ENCODE data around the gene RUFY1. TPM values are rescaled to one million over a fixed set of nuclear protein-coding genes. Genes with fewer than 3 reads are reported as not detected.
"Not testable (repeated sequence)": the region's sequence is repeated elsewhere in the genome, so short reads cannot be mapped to it uniquely, and the experiment has no call there.

The RUFY1 gene
- total RNA-seq, 1 donor from 2014 or later = 56.7 TPM

GRCh38 chr5:179519416-179520070 is 30.8 kb upstream of the RUFY1 start:
- intact Hi-C loops (cut with DNase I); H3K36me3 ChIP-seq; DNase-seq; H3K27ac ChIP-seq; H3K4me3 ChIP-seq; ATAC-seq; H3K27me3 ChIP-seq; H3K9me3 ChIP-seq; H3K4me1 ChIP-seq: not testable (repeated sequence)
- peak; percentile 5 for TF ChIP-seq CTCF (IDR thresholded peaks at IDR 0.05)

GRCh38 chr5:179522107-179522506 is 28.2 kb upstream of the RUFY1 start:
- intact Hi-C loops (cut with DNase I); H3K4me1 ChIP-seq; H3K27me3 ChIP-seq; ATAC-seq; H3K4me3 ChIP-seq; H3K36me3 ChIP-seq; H3K9me3 ChIP-seq; DNase-seq; H3K27ac ChIP-seq: not testable (repeated sequence)

GRCh38 chr5:179526978-179527377 is 23.4 kb upstream of the RUFY1 start:
- TF ChIP-seq CTCF (IDR thresholded peaks at IDR 0.05) = no peak
- intact Hi-C loops (cut with DNase I) = no loop called here

GRCh38 chr5:179530069-179530998 is 20.0 kb upstream of the RUFY1 start:
- DNase-seq (peak; percentile 83), ATAC-seq (peak; percentile 95)
- no peaks in the 10 kb centered on the region for H3K9me3 ChIP-seq
- TF ChIP-seq CTCF (IDR thresholded peaks at IDR 0.05) = peak; percentile 48
- peaks cover 9% of the 10 kb centered on the region for H3K4me1 ChIP-seq
- no peaks in the 10 kb centered on the region for H3K27me3 ChIP-seq
- H3K4me3 ChIP-seq = peak overlapping the region; percentile 58
- no peaks in the 10 kb centered on the region for H3K36me3 ChIP-seq
- peak overlapping the region; percentile 36 for H3K27ac ChIP-seq
- intact Hi-C loops (cut with DNase I) = no loop called here

More at GRCh38 chr5:179526978-179527377, 23.4 kb upstream of the RUFY1 start:
- H3K4me1 ChIP-seq = peaks cover 9% of the 10 kb centered on the region
- DNase-seq = no peak
- H3K27ac ChIP-seq = no peak overlapping the region
- H3K9me3 ChIP-seq = no peaks in the 10 kb centered on the region
- no peak for ATAC-seq
- no peak overlapping the region for H3K4me3 ChIP-seq
- no peaks in the 10 kb centered on the region for H3K27me3 ChIP-seq
- H3K36me3 ChIP-seq = no peaks in the 10 kb centered on the region

- ATAC-seq (no peak), DNase-seq (no peak)
- Histone ChIP-seq H3K36me3 (no peaks in the 10 kb centered on the region), H3K27ac (no peak overlapping the region), H3K9me3 (no peaks in the 10 kb centered on the region), H3K4me1 (peaks cover 9% of the 10 kb centered on the region), H3K4me3 (no peak overlapping the region), H3K27me3 (no peaks in the 10 kb centered on the region)
- intact Hi-C loops (cut with DNase I) = no loop called here
- TF ChIP-seq CTCF (IDR thresholded peaks at IDR 0.05) = no peak
Observed at GRCh38 chr5:179533024-179533423, 17.3 kb upstream of the RUFY1 start.

GRCh38 chr5:179533907-179534306 is 16.4 kb upstream of the RUFY1 start:
- no peak for DNase-seq
- intact Hi-C loops (cut with DNase I) = no loop called here
- no peaks in the 10 kb centered on the region for H3K36me3 ChIP-seq
- H3K9me3 ChIP-seq = no peaks in the 10 kb centered on the region
- no peak overlapping the region for H3K27ac ChIP-seq
- H3K4me3 ChIP-seq = no peak overlapping the region
- TF ChIP-seq CTCF (IDR thresholded peaks at IDR 0.05) = no peak
- peaks cover 9% of the 10 kb centered on the region for H3K4me1 ChIP-seq
- no peaks in the 10 kb centered on the region for H3K27me3 ChIP-seq
- no peak for ATAC-seq
